ENCODE measurements around the gene SDK1. TPM values are rescaled to one million over a fixed set of nuclear protein-coding genes. Genes with fewer than 3 reads are reported as not detected.

Gene SDK1
- total RNA-seq, 1 donor from 2014 or later: 0.26 TPM

GRCh38 chr7:4201566-4201965 lies 900.5 kb downstream of the SDK1 start:
- TF ChIP-seq CTCF (IDR thresholded peaks at IDR 0.05; ENCODE audit: insufficient read depth, low read length, severe bottlenecking): no peak
- Histone ChIP-seq H3K27me3 (ENCODE audit: control insufficient read depth, insufficient read depth, low read length) (no peaks in the 10 kb centered on the region), H3K36me3 (ENCODE audit: control insufficient read depth, insufficient read depth, low read length) (no peaks in the 10 kb centered on the region), H3K4me3 (ENCODE audit: low read depth, low read length) (no peak overlapping the region)
- DNase-seq (ENCODE audit: low read depth) (no peak), FAIRE-seq (no peak)

GRCh38 chr7:4202154-4202736 lies 901.2 kb downstream of the SDK1 start:
- H3K27me3 ChIP-seq (ENCODE audit: control insufficient read depth, insufficient read depth, low read length): no peaks in the 10 kb centered on the region
- no peaks in the 10 kb centered on the region for H3K36me3 ChIP-seq (ENCODE audit: control insufficient read depth, insufficient read depth, low read length)
- no peak overlapping the region for H3K4me3 ChIP-seq (ENCODE audit: low read depth, low read length)
- DNase-seq (ENCODE audit: low read depth): no peak
- no peak for FAIRE-seq
- no peak for TF ChIP-seq CTCF (IDR thresholded peaks at IDR 0.05; ENCODE audit: insufficient read depth, low read length, severe bottlenecking)

GRCh38 chr7:4202954-4203353 lies 901.9 kb downstream of the SDK1 start:
- no peaks in the 10 kb centered on the region for H3K27me3 ChIP-seq (ENCODE audit: control insufficient read depth, insufficient read depth, low read length)
- H3K36me3 ChIP-seq (ENCODE audit: control insufficient read depth, insufficient read depth, low read length): no peaks in the 10 kb centered on the region
- FAIRE-seq: no peak
- H3K4me3 ChIP-seq (ENCODE audit: low read depth, low read length): no peak overlapping the region
- TF ChIP-seq CTCF (IDR thresholded peaks at IDR 0.05; ENCODE audit: insufficient read depth, low read length, severe bottlenecking): no peak
- DNase-seq (ENCODE audit: low read depth): no peak

GRCh38 chr7:4203626-4204512 lies 902.8 kb downstream of the SDK1 start:
- no peak for TF ChIP-seq CTCF (IDR thresholded peaks at IDR 0.05; ENCODE audit: insufficient read depth, low read length, severe bottlenecking)
- H3K36me3 ChIP-seq (ENCODE audit: control insufficient read depth, insufficient read depth, low read length): no peaks in the 10 kb centered on the region
- H3K4me3 ChIP-seq (ENCODE audit: low read depth, low read length): no peak overlapping the region
- H3K27me3 ChIP-seq (ENCODE audit: control insufficient read depth, insufficient read depth, low read length): no peaks in the 10 kb centered on the region
- DNase-seq (ENCODE audit: low read depth): no peak
- no peak for FAIRE-seq

- FAIRE-seq: no peak
- TF ChIP-seq CTCF (IDR thresholded peaks at IDR 0.05; ENCODE audit: insufficient read depth, low read length, severe bottlenecking): no peak
- no peaks in the 10 kb centered on the region for H3K27me3 ChIP-seq (ENCODE audit: control insufficient read depth, insufficient read depth, low read length)
These were observed 903.6 kb downstream of the SDK1 start for GRCh38 chr7:4204513-4205165.

More at GRCh38 chr7:4204513-4205165, 903.6 kb downstream of the SDK1 start:
- Histone ChIP-seq H3K36me3 (ENCODE audit: control insufficient read depth, insufficient read depth, low read length) (no peaks in the 10 kb centered on the region), H3K4me3 (ENCODE audit: low read depth, low read length) (no peak overlapping the region)
- DNase-seq (ENCODE audit: low read depth): no peak
